ENCODE data around the gene OR4D10.

GRCh38 chr11:59426361-59427067 is 46.6 kb upstream of the OR4D10 start, which contains the start of gene OR5A2:
- TF ChIP-seq POLR2A (IDR thresholded peaks at IDR 0.05) (no peak), CTCF (IDR thresholded peaks at IDR 0.05) (no peak)

All from ovary (tissue), 3 donors.